Measurements from ENCODE around the gene AR. TPM values are rescaled to one million over a fixed set of nuclear protein-coding genes. Genes with fewer than 3 reads are reported as not detected.

AR gene
- total and polyA plus RNA-seq, 2 of the 13 experiments (the other 11 are each of a cell fraction or from before 2014, with no cell fraction given): not detected

DNA sequence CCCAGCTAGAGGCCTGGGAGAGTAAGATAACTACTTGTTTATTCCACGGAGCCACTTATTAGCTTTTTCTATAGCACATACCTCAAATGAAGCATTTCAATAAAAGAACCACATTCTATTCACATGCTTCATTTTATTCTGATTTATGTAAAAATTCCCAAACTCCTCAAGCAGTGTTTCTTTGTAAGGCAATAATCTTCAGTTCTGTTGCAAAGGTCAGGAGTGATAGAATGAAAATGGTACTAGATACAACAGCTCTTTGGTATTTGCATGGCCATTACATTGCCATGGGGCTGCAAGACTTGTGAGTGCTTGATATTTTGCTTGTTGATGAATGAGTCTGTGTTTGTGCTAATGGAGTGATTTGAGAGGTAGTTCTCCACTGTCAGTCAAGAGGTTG lies 39.4 kb downstream of the AR start (continued):
- TF ChIP-seq, protein P1, sequence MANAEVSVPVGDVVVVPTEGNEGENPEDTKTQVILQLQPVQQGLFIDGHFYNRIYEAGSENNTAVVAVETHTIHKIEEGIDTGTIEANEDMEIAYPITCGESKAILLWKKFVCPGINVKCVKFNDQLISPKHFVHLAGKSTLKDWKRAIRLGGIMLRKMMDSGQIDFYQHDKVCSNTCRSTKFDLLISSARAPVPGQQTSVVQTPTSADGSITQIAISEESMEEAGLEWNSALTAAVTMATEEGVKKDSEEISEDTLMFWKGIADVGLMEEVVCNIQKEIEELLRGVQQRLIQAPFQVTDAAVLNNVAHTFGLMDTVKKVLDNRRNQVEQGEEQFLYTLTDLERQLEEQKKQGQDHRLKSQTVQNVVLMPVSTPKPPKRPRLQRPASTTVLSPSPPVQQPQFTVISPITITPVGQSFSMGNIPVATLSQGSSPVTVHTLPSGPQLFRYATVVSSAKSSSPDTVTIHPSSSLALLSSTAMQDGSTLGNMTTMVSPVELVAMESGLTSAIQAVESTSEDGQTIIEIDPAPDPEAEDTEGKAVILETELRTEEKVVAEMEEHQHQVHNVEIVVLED (CRISPR knock-in tag; IDR thresholded peaks at IDR 0.05; ENCODE audit: borderline replicate concordance): no peak
- TF ChIP-seq DMAP1 (CRISPR knock-in tag; IDR thresholded peaks at IDR 0.05): no peak
- TF ChIP-seq, protein P2, sequence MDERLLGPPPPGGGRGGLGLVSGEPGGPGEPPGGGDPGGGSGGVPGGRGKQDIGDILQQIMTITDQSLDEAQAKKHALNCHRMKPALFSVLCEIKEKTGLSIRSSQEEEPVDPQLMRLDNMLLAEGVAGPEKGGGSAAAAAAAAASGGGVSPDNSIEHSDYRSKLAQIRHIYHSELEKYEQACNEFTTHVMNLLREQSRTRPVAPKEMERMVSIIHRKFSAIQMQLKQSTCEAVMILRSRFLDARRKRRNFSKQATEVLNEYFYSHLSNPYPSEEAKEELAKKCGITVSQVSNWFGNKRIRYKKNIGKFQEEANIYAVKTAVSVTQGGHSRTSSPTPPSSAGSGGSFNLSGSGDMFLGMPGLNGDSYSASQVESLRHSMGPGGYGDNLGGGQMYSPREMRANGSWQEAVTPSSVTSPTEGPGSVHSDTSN (CRISPR knock-in tag; IDR thresholded peaks at IDR 0.05): no peak

DNA sequence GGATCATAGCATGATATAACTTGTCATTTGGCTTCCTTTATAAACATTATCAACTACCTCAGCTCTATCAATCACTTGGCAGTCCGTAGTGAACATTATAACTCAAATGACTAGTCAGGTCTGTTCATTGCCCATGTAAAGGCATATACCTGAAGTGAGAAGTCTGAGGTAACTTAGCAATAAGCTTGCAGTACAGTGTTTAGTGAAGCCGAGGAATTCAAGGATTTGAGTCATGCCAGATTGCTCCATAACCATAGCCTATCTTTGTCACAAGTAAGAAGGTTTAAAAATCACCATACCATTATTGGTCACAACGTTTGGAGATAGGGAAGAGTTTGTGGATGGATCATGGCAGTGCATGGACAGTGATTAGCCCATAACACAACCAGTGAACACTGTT lies 41.6 kb downstream of the AR start:
- H3K36me3 ChIP-seq (replicated peaks in 1 of 2; ENCODE audit: control insufficient read depth in 1 of 2, insufficient read depth in 2 of 2, low read length in 2 of 2): no peaks in the 10 kb centered on the region
- no peaks in the 10 kb centered on the region for H3K79me2 ChIP-seq (ENCODE audit: insufficient read depth, low read length)
- DNase-seq (ENCODE audit: low spot score) (no peak), FAIRE-seq (no peak), ATAC-seq (no peak)
- no peak overlapping the region for H3K4me2 ChIP-seq (ENCODE audit: low read depth, low read length)
- H4K20me1 ChIP-seq (ENCODE audit: insufficient read depth, low read length): no peaks in the 10 kb centered on the region
- no peaks in the 10 kb centered on the region for H3K4me1 ChIP-seq (ENCODE audit: insufficient read depth, low read length)
- H3K9ac ChIP-seq (ENCODE audit: insufficient read depth, low read depth, low read length): no peak overlapping the region
- POLR2A ChIA-PET: no interaction called here
- in situ Hi-C loops (cut with HindIII; ENCODE audit: extremely low pct_ligation_motif_present, low pct_unique_long_range_greater_than_20kb) (no loop called here), intact Hi-C loops (cut with micrococcal nuclease; ENCODE audit: unreplicated experiment) (no loop called here)
- no peak overlapping the region for H3K4me3 ChIP-seq (replicated peaks in 1 of 3; ENCODE audit: insufficient read depth in 1 of 3, low read depth in 2 of 3, low read length in 3 of 3)
- no peaks in the 10 kb centered on the region for H3K27me3 ChIP-seq (ENCODE audit: control insufficient read depth in 1 of 2, insufficient read depth in 2 of 2, low read length in 2 of 2)
- no peak overlapping the region for H3K27ac ChIP-seq (ENCODE audit: extremely low read length, insufficient read depth, low read length)
- H2AFZ ChIP-seq (ENCODE audit: low read length): no peak overlapping the region
- BruUV-seq (replicated peaks): no TSS peak
- WGBS (ENCODE audit: low lambda C conversion rate): 13% methylated on average over 3 of the region's 3 CpGs
- H3K9me3 ChIP-seq (ENCODE audit: low read length): peaks cover 36% of the 10 kb centered on the region
- CTCF ChIA-PET (ENCODE audit: low intra/inter-chr PET ratio, low total read pairs): no interaction called here
- TF ChIP-seq, protein P3, sequence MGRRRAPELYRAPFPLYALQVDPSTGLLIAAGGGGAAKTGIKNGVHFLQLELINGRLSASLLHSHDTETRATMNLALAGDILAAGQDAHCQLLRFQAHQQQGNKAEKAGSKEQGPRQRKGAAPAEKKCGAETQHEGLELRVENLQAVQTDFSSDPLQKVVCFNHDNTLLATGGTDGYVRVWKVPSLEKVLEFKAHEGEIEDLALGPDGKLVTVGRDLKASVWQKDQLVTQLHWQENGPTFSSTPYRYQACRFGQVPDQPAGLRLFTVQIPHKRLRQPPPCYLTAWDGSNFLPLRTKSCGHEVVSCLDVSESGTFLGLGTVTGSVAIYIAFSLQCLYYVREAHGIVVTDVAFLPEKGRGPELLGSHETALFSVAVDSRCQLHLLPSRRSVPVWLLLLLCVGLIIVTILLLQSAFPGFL (CRISPR knock-in tag; IDR thresholded peaks at IDR 0.05): no peak
- no peak for TF ChIP-seq YY1 (IDR thresholded peaks at IDR 0.05; ENCODE audit: insufficient read depth, insufficient replicate concordance, low read depth, low read length)
- TF ChIP-seq RELA (CRISPR knock-in tag; IDR thresholded peaks at IDR 0.05): no peak
- no peak for TF ChIP-seq RXRA (CRISPR knock-in tag; IDR thresholded peaks at IDR 0.05)
- no peak for TF ChIP-seq ZNF460 (CRISPR knock-in tag; IDR thresholded peaks at IDR 0.05; ENCODE audit: borderline replicate concordance)
- TF ChIP-seq, protein P4, sequence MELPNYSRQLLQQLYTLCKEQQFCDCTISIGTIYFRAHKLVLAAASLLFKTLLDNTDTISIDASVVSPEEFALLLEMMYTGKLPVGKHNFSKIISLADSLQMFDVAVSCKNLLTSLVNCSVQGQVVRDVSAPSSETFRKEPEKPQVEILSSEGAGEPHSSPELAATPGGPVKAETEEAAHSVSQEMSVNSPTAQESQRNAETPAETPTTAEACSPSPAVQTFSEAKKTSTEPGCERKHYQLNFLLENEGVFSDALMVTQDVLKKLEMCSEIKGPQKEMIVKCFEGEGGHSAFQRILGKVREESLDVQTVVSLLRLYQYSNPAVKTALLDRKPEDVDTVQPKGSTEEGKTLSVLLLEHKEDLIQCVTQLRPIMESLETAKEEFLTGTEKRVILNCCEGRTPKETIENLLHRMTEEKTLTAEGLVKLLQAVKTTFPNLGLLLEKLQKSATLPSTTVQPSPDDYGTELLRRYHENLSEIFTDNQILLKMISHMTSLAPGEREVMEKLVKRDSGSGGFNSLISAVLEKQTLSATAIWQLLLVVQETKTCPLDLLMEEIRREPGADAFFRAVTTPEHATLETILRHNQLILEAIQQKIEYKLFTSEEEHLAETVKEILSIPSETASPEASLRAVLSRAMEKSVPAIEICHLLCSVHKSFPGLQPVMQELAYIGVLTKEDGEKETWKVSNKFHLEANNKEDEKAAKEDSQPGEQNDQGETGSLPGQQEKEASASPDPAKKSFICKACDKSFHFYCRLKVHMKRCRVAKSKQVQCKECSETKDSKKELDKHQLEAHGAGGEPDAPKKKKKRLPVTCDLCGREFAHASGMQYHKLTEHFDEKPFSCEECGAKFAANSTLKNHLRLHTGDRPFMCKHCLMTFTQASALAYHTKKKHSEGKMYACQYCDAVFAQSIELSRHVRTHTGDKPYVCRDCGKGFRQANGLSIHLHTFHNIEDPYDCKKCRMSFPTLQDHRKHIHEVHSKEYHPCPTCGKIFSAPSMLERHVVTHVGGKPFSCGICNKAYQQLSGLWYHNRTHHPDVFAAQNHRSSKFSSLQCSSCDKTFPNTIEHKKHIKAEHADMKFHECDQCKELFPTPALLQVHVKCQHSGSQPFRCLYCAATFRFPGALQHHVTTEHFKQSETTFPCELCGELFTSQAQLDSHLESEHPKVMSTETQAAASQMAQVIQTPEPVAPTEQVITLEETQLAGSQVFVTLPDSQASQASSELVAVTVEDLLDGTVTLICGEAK (IDR thresholded peaks at IDR 0.05): no peak
- TF ChIP-seq, protein P4 (CRISPR knock-in tag; IDR thresholded peaks at IDR 0.05): no peak
